ENCODE results near the gene KRT33A.
"Not testable (repeated sequence)": the region's sequence is repeated elsewhere in the genome, so short reads cannot be mapped to it uniquely, and the experiment has no call there.

Gene KRT33A

DNA sequence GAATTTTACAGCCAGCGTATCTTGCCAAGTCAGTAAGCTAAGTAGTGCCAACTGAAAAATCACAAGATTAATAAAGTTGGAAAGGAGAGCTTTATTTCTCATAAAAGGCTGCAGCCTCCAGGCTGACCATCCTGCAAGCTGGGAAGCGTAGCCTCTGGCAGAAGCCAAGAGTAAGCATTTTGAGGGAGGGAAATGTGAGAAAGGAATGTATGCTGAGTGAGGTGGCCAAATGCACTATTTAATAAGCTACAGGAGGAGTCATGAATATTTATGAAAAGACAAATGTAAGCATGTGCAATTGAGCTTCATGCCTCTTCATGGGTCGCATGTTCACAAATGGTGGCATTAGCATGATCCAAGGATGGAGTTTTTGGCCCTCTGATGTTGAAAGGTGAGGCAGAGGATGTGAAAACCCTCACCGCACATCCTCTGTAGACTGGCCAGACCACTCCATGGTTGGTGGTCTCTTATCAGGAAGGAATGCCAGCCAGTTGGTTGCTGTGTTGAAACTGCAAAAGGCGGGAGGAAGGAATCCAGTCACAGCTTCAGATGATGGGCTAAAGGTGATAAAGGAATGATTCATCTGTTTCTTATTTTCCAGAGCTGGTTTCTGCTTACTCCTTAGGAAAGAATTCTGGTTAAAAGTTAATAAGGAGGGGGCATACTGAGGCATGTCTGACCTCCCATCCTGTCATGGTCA is 9.8 kb upstream of the KRT33A start:
- DNase-seq, result no peak

DNA sequence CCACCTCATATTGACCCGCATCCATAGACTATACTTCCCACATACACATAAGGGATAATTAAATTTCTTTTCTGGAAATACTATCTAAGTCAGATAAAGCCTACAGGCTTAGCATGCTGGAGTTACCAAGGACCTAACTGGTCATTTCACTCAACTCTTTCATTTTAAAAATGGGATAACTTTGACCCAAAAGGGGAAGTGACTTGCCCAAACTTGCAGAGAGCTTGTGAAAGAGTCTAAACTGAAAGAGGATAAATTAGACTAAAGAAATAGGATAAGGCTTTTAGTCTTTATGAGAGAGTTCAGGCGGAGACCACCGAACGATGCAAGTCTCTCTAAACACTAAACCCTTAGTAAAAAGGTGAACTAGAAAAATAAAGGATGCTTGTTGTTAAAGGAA is 3.9 kb upstream of the KRT33A start:
- no peak for DNase-seq

DNA sequence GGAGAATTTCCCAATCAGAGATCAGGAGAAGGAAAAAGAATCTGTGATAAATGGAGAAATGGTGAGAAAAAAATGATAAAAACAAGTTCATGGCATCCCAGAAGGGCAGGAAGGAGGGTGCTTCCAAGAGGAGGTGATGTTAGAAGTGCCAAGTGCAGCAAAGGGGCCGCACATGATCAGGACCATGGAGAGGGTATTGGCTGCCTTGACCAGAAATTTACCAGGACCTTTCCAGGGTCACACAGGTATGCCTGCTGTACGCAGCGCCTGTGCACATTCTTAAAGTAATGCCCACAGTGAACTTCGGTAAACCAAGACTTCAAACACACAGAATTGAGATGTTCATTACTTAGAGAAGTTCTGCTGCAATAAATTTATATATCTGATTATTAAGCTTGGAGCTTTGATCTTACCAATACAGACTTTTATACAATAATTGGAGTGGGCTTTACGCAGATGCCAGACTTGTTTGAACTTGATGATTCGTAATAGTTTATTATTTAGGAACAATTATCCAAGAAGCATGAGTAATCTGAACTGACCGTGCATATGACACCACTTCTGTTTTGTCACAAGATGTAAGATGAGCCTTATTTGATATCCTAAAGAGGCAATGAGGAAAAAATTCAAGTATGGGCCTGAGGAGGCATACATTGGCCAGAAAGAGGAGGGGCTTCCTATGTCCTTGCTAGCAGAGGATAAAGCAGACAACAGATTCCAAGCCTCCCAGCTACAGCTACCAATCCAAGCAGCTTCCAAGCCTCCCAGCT is 2.2 kb upstream of the KRT33A start:
- DNase-seq, result no peak

DNA sequence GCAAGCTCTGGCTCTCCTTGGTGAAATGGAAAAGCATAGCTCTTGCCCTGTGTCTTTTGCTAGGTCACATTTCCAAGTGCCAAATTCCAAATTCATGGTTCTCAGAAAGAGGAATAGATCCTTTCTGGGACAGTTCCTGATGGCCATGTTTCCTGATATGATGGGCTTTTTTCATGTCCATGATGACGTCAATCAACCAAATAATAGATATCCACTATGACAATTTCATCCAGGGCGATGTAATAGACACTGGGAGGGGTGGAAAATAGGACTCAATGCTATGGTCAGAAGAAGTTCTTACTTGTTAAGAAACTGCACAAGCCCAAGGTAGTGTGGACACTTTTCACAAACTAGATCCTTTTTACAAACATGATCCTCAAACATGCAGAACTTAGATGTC is 549 bp upstream of the KRT33A start:
- no peak for DNase-seq

DNA sequence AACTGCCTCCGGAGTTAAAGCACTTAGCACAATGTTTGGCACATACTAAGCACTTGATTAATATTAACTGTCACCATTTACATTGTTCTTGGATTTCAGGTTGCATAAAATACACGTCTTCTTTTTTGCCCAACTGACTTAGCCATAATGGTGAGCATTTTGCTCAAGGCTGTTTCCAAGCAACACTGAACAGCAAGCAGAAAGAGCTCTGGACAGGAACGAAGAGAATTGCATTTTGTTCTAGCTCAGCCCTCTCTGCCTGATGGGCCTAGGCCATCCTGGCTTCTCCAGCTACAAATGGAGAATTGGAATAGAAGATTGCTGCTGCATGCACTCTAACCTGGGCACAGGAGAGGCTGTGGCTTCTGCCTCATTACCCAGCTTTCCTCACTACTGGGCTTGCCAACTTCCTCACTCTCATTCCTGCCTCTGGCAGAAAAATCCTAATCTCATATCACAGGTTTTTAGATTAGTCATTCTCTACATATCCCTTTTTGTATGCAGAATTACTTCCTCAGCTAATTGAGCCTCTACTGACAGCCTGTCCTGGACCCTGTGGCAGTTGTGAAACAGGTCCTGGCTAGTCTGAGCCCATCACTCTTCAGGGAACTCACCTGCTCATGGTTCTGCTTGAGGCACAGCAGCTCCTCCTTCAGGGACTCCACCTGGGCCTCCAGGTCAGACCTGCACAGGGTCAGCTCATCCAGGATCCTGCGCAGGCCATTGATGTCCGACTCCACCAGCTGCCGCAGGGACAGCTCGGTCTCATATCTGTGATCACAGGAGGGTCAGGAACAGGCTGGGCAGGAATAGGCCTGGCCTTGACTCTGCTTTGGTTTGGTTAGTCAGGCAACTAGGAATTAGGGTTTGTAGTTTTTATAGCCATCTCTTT is 2.5 kb downstream of the KRT33A start:
- DNase-seq, result no peak

DNA sequence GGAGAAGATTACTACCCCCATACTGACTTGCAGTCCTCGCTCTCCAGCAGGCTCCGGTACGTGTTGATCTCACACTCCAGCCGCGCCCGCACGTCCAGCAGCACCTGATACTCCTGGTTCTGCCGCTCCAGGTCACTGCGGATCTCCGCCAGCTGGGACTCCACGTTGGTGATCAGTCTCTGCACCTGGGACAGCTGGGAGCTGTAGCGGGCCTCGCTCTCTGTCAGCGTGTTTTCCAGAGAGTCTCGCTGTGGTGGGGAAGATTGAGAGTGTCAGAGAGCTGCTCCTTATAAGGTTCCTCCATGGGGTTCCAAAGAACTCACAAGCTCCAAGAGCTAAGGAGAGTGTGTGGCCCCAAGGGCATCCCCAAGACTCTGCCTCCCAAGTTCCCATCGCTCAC is 4.2 kb downstream of the KRT33A start:
- not testable (repeated sequence) for DNase-seq

DNA sequence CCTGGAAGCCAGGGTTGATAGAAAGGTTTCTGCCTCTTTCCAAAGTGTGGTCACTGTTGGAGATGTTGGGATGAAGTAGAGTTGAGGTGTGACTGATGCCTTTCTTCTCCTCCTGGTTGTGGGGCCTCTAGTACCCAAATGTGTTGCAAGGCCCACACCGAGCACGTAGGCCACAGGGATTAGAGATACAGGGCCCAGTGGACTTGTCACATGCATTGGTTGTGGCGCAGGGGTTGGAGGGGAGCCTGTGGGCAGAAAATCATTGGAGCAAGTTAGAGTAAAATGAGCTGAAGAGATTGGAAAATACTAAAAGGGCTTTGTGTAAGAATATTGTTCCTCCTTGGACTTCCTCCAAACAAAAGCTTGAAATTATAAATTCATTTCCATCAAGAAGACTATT is 4.6 kb downstream of the KRT33A start:
- DNase-seq, result no peak

DNA sequence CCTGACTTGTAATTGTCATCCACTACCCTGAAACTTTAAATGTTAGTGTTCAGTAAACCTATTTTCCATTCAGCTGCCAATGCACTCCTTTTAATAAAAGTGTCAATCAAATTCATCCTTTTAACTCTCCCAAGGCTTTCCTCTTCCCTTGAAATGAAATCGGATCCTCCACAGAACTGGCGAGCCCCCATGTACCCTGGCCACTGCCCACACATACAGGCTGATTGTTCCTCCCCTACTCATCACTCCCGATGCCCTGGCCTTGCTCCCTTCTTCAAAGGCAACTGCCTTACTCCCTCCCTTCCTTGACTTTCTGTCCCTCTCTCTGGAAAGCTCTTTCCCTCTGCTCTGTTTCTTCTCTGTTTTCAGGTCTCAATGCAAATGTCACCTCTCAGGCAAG is 7.6 kb downstream of the KRT33A start:
- no peak for DNase-seq

DNA sequence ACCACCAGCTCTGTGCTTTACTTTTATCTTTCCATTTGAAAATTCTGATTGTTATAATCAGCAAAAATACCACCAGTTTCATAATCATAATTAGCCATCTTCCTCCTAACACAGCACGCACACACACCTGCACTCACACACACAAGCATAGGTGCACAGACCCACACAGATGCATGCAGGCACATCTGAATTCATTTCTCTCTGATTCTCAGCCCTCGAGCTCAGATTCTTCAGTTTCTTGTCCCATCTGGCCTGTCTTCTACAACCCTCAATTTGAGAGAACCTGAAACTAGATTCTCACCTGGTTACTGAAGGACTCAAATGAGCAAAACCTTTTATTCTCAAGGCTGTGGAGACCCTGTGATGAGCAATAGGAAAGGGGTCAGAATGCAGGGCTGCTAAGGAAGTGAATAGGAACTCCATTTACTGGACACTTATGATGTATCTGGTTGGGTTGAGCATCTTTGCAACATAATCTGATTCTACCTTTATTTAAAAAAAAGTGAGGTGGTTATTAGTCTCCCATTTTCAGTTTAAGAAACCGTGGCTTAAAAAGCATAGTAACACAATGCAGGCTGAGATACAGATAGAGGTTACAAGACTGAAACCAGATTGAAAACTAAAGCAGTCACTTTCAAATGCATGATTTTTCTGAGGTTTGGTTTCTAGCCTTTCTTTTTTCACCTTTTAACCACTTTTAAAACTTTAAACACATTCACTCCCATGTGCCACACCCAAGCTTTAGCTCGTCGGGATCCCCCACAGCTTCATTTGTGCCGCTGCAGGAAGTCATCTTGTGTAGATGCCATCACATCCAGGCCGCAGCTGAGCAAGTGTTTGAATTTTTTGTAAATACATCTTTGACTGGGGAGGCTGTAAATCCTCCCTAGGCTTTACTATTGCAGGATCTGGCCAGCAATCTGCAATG is 9.4 kb downstream of the KRT33A start:
- DNase-seq, result peak; percentile 47 to 71

DNA sequence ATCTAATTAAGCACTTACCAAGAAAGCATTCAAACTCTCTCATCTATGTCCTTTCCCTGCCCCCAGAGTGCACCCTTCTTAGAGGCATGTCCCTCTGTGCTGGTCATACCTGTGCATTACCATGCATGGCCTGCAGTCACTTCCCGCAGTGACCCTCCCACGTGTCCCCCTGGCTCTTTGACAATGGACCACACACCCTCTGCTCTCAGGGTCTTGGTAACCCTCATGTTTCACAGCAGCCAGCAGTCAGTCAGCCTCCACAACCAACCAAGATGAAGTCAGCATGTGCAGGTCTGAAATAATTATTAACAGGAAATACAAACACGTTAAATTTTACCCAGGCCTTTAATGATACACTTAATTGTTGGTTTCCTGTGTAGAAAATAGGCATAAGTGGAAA is 10.1 kb downstream of the KRT33A start:
- peak in 1 of 2 donors; percentile 8 for DNase-seq

DNA sequence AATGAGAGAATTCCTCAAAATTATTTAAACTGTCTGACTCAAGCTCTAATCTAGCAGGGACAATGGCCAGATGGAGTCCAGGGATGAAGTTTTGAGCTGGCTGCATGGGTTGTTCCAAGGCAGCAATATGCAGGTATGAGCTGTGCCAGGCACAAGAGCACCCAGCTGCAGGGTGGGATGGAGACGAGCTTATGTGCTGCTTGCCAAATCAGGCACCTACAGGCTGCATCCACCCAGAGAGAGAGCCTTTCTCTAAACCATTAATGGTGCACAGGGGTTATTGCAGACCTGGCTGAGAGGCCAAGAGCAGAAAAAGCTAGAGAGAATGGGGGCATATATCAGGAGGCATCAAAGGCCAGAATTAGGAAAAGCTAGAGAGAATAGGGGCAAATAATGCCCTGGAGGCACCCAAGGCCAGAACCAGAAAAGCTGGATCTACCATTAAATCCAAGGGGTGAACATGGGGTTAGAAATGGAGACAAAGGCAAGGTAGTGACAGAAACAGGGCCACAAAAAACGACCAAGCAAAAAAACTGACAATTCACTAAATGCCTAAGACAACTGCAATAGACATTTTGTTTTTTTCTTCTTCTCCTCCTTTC is 11.0 kb downstream of the KRT33A start:
- DNase-seq, result no peak

DNA sequence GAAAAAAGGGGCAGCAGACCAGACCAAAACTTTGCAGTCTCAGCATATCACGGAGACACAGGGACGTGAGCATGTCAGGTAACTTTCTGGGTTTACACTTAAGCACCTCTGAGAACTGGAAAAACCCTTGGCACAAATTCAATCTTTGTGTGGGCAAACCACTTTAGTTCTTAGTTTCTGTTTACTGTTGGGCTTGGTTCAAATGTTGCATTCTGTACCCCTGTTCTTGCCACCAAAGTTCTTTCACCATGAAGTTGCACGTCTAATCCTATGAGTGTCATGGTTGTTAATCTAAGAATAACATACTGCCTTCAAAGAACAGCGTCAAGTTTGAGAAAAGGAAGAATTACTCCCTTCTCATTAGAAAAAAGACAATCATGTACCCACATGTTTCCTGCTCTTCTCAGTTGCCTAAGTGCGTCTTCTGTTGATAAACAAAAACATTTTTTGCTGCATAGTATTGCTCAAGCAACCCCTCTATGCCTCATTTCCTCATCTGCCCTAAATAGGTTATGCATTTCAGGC is 11.6 kb downstream of the KRT33A start:
- peak; percentile 52 to 87 for DNase-seq

DNA sequence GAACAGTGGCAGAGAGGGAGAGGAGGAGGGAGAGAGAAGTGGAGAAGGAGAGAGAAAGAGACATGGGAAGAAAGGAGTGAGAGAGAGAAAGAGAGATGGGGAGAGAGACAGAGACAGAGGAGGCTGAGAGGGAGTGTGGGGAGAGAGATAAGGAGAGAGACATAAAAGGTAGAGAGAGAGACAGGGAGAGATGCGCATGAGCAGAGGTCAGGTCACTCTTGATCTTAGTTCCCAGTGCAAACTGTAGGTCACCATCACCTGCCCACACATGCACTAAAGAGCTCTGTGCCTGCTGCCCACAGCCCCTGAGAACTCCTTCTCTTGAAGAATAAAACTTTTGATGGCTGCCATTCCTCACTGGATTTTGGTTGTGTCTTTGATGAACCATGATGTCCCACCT is 14.9 kb downstream of the KRT33A start:
- no peak for DNase-seq

DNA sequence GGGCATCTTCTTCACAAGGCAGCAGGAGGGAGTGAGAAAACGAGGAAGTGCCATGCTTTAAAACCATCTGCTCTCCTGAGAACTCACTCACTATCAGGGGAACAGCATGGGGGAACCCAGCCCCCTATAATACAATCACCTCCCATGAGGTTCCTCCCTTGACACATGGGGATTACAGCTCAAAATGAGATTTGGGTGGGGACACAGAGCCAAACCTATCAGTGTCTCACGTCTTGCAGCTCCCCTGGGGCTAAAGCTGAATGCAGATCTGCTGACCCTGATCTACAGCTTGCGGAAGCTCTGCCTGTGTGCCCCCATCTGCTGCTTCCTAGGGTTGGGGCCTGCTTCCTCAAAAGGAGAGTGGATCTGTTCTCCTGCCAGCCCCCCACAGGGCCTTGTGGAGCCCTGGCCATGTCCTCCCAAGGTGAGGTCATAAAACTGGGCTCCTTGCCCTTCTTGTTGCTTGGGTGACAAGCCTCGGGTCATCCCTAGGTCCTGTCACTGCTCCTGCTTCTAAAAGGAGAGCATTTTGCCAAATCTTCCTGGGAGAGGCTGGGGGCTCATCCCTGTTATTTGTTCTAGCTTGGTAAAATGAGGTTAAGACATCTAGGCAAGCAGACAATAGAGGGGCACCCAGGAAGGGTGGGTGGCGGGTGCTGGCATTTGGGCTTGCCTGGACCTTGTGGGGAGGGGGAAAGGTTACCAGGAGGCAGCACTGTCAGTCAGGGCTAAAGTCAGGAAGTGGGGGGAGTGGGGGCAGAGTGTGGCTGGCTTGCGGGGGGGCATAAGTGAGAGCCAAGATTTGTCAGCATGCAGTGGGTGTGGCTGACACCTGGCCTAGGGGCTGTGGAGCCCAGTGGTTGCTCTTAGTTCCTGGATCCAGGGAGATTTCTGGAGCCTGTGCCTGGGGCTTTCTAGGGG is 16.0 kb downstream of the KRT33A start:
- peak in 1 of 2 donors; percentile 24 for DNase-seq

DNA sequence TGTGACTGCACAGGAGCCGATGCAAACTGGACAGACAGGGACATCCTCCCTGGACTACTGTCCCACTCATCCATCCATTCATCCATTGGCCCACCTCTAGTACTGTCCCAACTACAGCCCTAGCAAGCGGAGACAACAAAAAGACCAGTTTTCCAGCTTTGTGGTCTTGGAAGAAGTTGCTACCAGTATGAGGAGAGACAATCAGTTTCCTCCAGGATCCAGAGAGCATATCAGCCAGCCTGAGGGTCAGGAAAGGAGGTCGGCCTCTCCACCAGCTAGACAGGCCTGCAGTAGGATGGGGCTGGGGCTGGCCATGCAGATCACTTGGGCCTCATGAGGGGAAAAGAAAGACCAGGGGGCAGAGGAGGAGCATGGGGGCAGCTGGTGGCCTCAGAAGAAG is 16.8 kb downstream of the KRT33A start:
- DNase-seq, result no peak

DNA sequence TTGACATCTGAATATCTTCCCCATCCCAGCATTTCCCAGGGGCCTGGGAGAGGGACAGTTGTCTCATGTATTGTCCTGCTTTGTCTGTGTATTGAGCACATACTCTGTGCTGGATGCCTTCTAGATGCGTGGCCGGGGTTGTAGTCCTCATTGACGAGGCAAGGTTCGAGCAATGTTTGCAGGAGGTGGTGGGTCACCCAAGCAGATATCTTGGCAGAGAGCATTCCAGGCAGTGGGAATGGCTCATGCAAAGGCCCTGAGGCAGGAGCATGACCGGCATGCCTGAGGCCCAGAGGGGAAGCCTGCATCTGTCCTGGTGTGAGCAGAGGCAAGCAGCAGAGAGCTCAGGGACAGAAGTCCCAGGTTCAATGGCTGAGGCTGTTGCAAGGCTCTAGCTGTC is 17.5 kb downstream of the KRT33A start:
- DNase-seq, result no peak

DNA sequence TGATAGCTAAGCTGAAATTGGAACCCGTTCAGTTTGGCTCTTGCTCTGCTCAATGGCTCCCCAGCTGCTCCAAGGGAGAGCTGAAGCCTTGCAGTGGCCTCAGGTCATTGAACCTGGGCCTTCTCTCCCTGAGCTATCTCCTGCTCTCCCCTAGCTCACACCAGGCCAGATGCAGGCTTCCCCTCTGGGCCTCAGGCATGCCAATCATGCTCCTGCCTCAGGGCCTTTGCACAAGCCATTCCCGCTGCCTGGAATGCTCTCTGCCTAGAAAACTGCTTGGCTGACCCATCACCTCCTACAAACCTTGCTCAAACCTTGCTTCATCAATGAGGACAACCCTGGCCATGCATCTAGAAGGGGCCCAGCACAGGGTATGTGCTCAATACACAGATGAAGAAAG is 18.4 kb downstream of the KRT33A start:
- no peak for DNase-seq

DNA sequence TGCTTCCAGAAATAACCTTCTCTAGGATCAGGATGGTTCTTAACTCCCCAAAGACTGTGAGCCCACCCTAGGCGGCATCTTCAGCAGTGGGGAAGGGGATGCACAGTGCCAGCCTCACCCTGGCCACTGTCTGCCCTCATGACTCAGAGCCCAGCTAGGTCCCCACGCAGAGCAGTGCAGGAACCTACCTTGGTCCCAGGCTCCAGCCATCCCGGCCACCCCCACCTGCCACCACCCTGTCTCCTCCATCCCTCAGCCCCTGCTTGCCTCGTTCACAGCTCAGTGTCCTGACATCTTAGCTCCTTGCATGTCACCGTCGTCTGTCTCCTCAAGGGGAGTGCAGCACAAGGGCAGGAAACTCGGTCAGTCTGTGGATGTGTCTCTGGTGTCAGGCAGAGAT is 19.0 kb downstream of the KRT33A start:
- no peak for DNase-seq

DNA sequence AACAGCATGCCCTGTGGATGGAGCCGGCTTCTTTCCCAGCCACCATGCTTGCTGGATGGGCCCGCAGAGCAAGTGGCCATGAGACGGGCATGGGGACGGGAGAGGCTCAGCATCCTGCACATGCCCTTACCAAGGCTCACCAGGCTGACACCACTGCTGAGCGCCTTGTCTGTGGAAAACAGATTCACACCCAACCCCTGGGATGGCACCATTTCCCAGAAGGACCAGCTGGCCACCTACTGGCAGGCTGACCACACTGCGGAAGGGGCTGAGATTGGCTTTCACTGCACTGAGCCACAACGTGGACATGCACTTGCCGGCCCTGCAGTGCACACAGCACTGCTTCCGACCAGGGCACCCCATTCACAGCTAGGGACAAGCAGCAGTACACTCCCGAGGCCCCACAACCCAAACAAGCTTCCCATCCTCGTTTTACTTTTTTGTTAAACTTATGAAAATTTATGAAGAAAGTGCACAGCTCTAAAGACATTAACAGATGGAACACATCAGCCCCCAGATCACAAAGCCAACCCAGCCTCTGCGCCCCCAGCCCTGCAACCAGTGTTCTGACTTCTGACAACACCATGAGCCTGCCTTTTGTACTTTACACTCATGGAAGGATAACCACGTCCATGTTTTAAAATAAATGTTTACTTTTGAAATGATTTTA is 21.2 kb downstream of the KRT33A start:
- DNase-seq, result no peak

DNA sequence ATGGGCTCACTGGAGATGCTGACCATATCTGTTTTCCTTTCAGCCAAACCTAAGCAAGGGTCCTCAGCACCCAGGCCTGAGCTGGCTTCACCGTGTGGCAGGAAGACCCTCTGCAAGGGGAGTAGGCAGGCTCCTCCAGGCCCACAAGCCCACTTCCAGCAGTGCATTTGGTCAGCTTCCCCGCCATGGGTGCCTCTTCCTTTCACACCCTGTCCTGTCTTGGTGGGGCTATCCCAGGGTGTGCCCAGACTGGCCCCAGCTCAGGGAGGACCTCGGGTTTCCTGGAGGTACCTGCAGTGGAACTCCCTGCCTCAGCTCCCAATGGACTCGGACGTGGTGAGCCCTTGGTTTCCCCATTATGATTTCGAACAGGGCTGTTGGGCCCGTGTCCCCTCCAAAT is 22.4 kb downstream of the KRT33A start:
- DNase-seq, result no peak
